Sigmoid colon (tissue), 4 donors: ENCODE results near the gene ATP5F1A.

Source experiments
- CTCF ChIP-seq, 4 experiments: fragments of 450-650 bp in 3 of 4; fragments of 200-600 bp in 1 of 4; IDR thresholded peaks; one replicate each; pipeline ENCODE4 v1.5.1; 2016 to 2019; ENCODE audit warnings: antibody characterized with exemption in 4 of 4, mild to moderate bottlenecking in 3 of 4, moderate library complexity in 2 of 4
- POLR2A ChIP-seq, 2 donors: fragments of 450-650 bp; IDR thresholded peaks; one replicate each; pipeline ENCODE4 v1.6.1; 2016; ENCODE audit warnings: antibody characterized with exemption in 2 of 2, mild to moderate bottlenecking in 2 of 2, moderate library complexity in 2 of 2
- POLR2AphosphoS5 ChIP-seq, 4 donors: sonication (generic); formaldehyde crosslinking; IDR thresholded peaks; one replicate each; pipeline ENCODE4 v1.6.1; 2017; ENCODE audit warnings: antibody characterized with exemption in 4 of 4

- no peak for TF ChIP-seq CTCF (IDR thresholded peaks at IDR 0.05)
- no peak for TF ChIP-seq POLR2AphosphoS5 (IDR thresholded peaks at IDR 0.05)
- no peak for TF ChIP-seq POLR2A (IDR thresholded peaks at IDR 0.05)
Measured at GRCh38 chr18:46130061-46130460, 32.0 kb upstream of the ATP5F1A start.
